ENCODE measurements around the gene GPR62. TPM values are rescaled to one million over a fixed set of nuclear protein-coding genes. Genes with fewer than 3 reads are reported as not detected.

Gene GPR62
- total and polyA plus RNA-seq, 2 donors (not counting 3 experiments of a cell fraction or from before 2014, with no cell fraction given), result 0.04 to 0.15 TPM

GRCh38 chr3:51968883-51969678 lies 13.9 kb downstream of the GPR62 start:
- no peak overlapping the region for H3K4me2 ChIP-seq (ENCODE audit: insufficient read depth, low read length)
- H2AFZ ChIP-seq (ENCODE audit: low read depth, low read length), result no peak overlapping the region
- no peaks in the 10 kb centered on the region for H3K27me3 ChIP-seq (ENCODE audit: control insufficient read depth in 2 of 2, insufficient read depth in 2 of 2, low read length in 2 of 2)
- intact Hi-C loops (cut with micrococcal nuclease), result no loop called here
- H3K4me1 ChIP-seq (ENCODE audit: control insufficient read depth, extremely low read depth, insufficient read depth, low read length), result peaks cover 10% of the 10 kb centered on the region
- BruUV-seq (replicated peaks), result no TSS peak
- no peaks in the 10 kb centered on the region for H3K9me3 ChIP-seq (replicated peaks; ENCODE audit: control insufficient read depth, insufficient read depth, low read length)
- H4K20me1 ChIP-seq (replicated peaks; ENCODE audit: control insufficient read depth, extremely low read depth, insufficient read depth, low read length), result no peaks in the 10 kb centered on the region
- TF ChIP-seq POLR2A (IDR thresholded peaks at IDR 0.05; ENCODE audit: low read depth, low read length) (no peak), POLR2AphosphoS5 (IDR thresholded peaks at IDR 0.05; ENCODE audit: insufficient read depth, low read depth, low read length) (no peak), MAX (IDR thresholded peaks at IDR 0.05; ENCODE audit: insufficient read depth, insufficient read length) (no peak), EZH2 (IDR thresholded peaks at IDR 0.05; ENCODE audit: borderline replicate concordance, low read depth, low read length, severe bottlenecking) (no peak), MYC (IDR thresholded peaks at IDR 0.05; ENCODE audit: low read depth, low read length) (no peak), JUN (IDR thresholded peaks at IDR 0.05; ENCODE audit: borderline replicate concordance, insufficient read depth, insufficient read length, low read depth) (no peak), GATA2 (IDR thresholded peaks at IDR 0.05; ENCODE audit: insufficient read depth, insufficient read length, low read depth, low read length) (no peak), FOS (IDR thresholded peaks at IDR 0.05; ENCODE audit: borderline replicate concordance, insufficient read depth, low read length) (no peak)
- TF ChIP-seq, protein P1, sequence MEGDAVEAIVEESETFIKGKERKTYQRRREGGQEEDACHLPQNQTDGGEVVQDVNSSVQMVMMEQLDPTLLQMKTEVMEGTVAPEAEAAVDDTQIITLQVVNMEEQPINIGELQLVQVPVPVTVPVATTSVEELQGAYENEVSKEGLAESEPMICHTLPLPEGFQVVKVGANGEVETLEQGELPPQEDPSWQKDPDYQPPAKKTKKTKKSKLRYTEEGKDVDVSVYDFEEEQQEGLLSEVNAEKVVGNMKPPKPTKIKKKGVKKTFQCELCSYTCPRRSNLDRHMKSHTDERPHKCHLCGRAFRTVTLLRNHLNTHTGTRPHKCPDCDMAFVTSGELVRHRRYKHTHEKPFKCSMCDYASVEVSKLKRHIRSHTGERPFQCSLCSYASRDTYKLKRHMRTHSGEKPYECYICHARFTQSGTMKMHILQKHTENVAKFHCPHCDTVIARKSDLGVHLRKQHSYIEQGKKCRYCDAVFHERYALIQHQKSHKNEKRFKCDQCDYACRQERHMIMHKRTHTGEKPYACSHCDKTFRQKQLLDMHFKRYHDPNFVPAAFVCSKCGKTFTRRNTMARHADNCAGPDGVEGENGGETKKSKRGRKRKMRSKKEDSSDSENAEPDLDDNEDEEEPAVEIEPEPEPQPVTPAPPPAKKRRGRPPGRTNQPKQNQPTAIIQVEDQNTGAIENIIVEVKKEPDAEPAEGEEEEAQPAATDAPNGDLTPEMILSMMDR (IDR thresholded peaks at IDR 0.05; ENCODE audit: extremely low read depth in 1 of 2, insufficient read depth in 1 of 2, low read depth in 1 of 2, low read length in 2 of 2), result no peak
- dilution Hi-C loops (cut with MboI; ENCODE audit: extremely low pct_ligation_motif_present, low sequenced_read_pairs), result no loop called here
- no peak overlapping the region for H3K9ac ChIP-seq (replicated peaks; ENCODE audit: extremely low read depth, insufficient read depth, low read length)
- DNase-seq (ENCODE audit: low read depth, low spot score), result no peak
- H3K79me2 ChIP-seq (ENCODE audit: control insufficient read depth, insufficient read depth, low read length), result no peaks in the 10 kb centered on the region
- ChIA-PET POLR2A (interaction anchor here (0.9 kb wide), 1 partner anchor 14 kb away, joined by 3 read pairs; the partner anchor contains the start of gene ACY1), CTCF (interaction anchor here (0.6 to 3.5 kb wide), 4 partner anchors 12 to 27 kb away, joined by 3 to 14 read pairs (median 11); partner anchors contain the start of genes ACY1, PARP3 and RRP9)
- no peak overlapping the region for H3K4me3 ChIP-seq (replicated peaks in 1 of 3; ENCODE audit: insufficient read depth in 1 of 3, low read depth in 1 of 3, low read length in 3 of 3)
- no peak for FAIRE-seq
- no peaks in the 10 kb centered on the region for H3K9me1 ChIP-seq (replicated peaks; ENCODE audit: control insufficient read depth, extremely low read depth, insufficient read depth, low read length)
- no peaks in the 10 kb centered on the region for H3K36me3 ChIP-seq (ENCODE audit: control insufficient read depth in 2 of 2, extremely low read depth in 1 of 2, insufficient read depth in 2 of 2, low read length in 2 of 2)
- H3K27ac ChIP-seq (ENCODE audit: insufficient read depth, low read depth, low read length), result no peak overlapping the region

Measured in endothelial cell of umbilical vein (primary cell).